ENCODE results near the gene OR4C3. TPM values are rescaled to one million over a fixed set of nuclear protein-coding genes. Genes with fewer than 3 reads are reported as not detected.
"Not testable (repeated sequence)": the region's sequence is repeated elsewhere in the genome, so short reads cannot be mapped to it uniquely, and the experiment has no call there.

Gene OR4C3
- total RNA-seq, 1 donor from 2014 or later, result not detected

DNA sequence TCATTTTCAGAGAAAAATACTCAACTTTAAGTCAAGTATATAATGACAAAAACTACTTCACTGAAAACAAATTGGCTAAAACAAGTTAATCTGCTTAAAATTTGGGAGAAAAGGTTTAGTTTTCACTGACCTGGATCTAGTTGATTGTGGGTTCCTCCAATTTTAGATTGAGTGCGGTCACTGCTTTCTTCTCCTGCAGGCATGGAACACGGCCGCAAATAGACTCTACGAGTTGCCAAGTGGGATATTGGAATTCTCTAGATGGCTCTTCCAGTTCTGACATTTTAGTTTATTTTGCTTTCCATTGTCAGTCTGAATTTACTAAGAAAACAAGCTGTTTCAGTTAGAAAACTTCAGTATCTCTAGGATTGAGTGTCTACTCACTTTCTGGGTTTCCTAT lies 29.3 kb downstream of the OR4C3 start:
- ATAC-seq, result no peak
- H3K4me1 ChIP-seq, result no peaks in the 10 kb centered on the region
- no peaks in the 10 kb centered on the region for H3K9me3 ChIP-seq
- no peak for TF ChIP-seq CTCF (IDR thresholded peaks at IDR 0.05)
- no peaks in the 10 kb centered on the region for H3K27me3 ChIP-seq
- no peak overlapping the region for H3K27ac ChIP-seq
- no peak for DNase-seq
- no peaks in the 10 kb centered on the region for H3K36me3 ChIP-seq
- H3K4me3 ChIP-seq, result no peak overlapping the region
- intact Hi-C loops (cut with DNase I), result no loop called here

- ATAC-seq, result no peak
- H3K27me3 ChIP-seq, result no peaks in the 10 kb centered on the region
- no peaks in the 10 kb centered on the region for H3K36me3 ChIP-seq
- H3K4me1 ChIP-seq, result no peaks in the 10 kb centered on the region
- no peak overlapping the region for H3K4me3 ChIP-seq
- TF ChIP-seq CTCF (IDR thresholded peaks at IDR 0.05), result no peak
- no peaks in the 10 kb centered on the region for H3K9me3 ChIP-seq
- intact Hi-C loops (cut with DNase I), result no loop called here
- H3K27ac ChIP-seq, result no peak overlapping the region
- no peak for DNase-seq
Observed at GRCh38 chr11:48354677-48355076, 30.0 kb downstream of the OR4C3 start.

DNA sequence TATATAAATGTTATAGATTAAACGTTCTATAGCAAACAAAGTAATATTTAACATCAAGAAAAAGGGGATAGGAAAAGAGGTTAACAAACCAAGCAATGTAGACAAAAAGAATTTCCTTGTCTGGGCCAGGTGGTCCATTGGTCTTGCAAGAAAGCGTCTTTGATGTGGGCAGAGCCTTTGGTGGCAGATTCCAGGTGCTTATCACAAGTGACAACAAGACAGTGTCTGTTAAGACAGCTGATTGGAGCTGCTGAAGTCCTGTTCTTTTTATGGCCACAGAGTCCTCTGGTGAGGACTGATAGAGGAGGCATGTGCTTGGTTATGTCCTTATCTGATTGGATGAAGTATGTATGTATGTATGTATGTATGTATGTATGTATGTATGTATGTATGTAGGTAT lies 36.6 kb downstream of the OR4C3 start:
- H3K27ac ChIP-seq; H3K36me3 ChIP-seq; DNase-seq; H3K27me3 ChIP-seq; H3K4me1 ChIP-seq; intact Hi-C loops (cut with DNase I); ATAC-seq; H3K4me3 ChIP-seq; H3K9me3 ChIP-seq: not testable (repeated sequence)

- Histone ChIP-seq H3K27me3 (no peaks in the 10 kb centered on the region), H3K36me3 (no peaks in the 10 kb centered on the region), H3K27ac (no peak within 1 kb of the TSS), H3K9me3 (no peaks in the 10 kb centered on the region), H3K4me1 (no peaks in the 10 kb centered on the region), H3K4me3 (no peak within 1 kb of the TSS)
- intact Hi-C loops (cut with DNase I), result no loop called here
- ATAC-seq, result no peak
- no peak for DNase-seq
- no peak for TF ChIP-seq CTCF (IDR thresholded peaks at IDR 0.05)
Observed at GRCh38 chr11:48366365-48366764, 41.6 kb downstream of the OR4C3 start, which contains the start of gene OR4C5. OR4C5 (minus strand) TSS chr11:48366465; CDS start chr11:48366465, 0 bp downstream.

Other genes with a start within 250 kb of the OR4C3 start
- gene OR4B1, start 108.1 kb upstream of the OR4C3 start, total RNA-seq, result not detected
- not detected for gene OR4X2, start 79.8 kb upstream of the OR4C3 start, total RNA-seq
- gene OR4X1, start 61.1 kb upstream of the OR4C3 start, total RNA-seq, result not detected
- gene OR4S1, start 18.7 kb upstream of the OR4C3 start, total RNA-seq, result not detected
- gene OR4C5, start 41.5 kb downstream of the OR4C3 start, total RNA-seq, result not detected
- gene OR4A47, start 163.9 kb downstream of the OR4C3 start, total RNA-seq, result not detected

All from upper lobe of right lung (tissue), 1 donor.